HUES64 (cell line): ENCODE measurements around the gene MMP15.
A peak's percentile ranks its signal among the peaks of the same experiment; 100 is the strongest.
"Not testable (repeated sequence)": the region's sequence is repeated elsewhere in the genome, so short reads cannot be mapped to it uniquely, and the experiment has no call there.

ENCODE experiments used
- H3K27ac ChIP-seq: 2 replicates; pipeline ENCODE4 v1.7.0; 2013; ENCODE audit warnings: low read depth, low read length, inconsistent platforms
- H3K27me3 ChIP-seq: 2 replicates; pipeline ENCODE4 v1.6.1; 2013; ENCODE audit warnings: mild to moderate bottlenecking, low read length; ENCODE audit not compliant: insufficient read depth
- H3K36me3 ChIP-seq: 2 replicates; pipeline ENCODE4 v1.6.1; 2013; ENCODE audit warnings: mild to moderate bottlenecking, low read length; ENCODE audit not compliant: insufficient read depth
- H3K4me1 ChIP-seq: 2 replicates; pipeline ENCODE4 v1.6.1; 2013; ENCODE audit warnings: mild to moderate bottlenecking, low read length, moderate library complexity; ENCODE audit not compliant: insufficient read depth
- H3K4me3 ChIP-seq: 2 replicates; pipeline ENCODE4 v1.5.1; 2013; ENCODE audit warnings: mild to moderate bottlenecking, low read length, moderate library complexity
- H3K9ac ChIP-seq: 2 replicates; pipeline ENCODE4 v1.6.1; 2013; ENCODE audit warnings: mild to moderate bottlenecking, low read depth, low read length
- H3K9me3 ChIP-seq: 2 replicates; pipeline ENCODE4 v1.6.1; 2013; ENCODE audit warnings: low read depth, low read length; ENCODE audit not compliant: insufficient read depth
- WGBS: fragments of 150-250, 120-280 bp; methylation state at CpG from one replicate; pipeline ENCODE4 v1.1.7; 2013; ENCODE audit warnings: missing lambda C conversion rate; 5-methylcytosine and 5-hydroxymethylcytosine counted together

The MMP15 gene

GRCh38 chr16:58002416-58002800, 23.1 kb upstream of the MMP15 start:
- peaks cover 32% of the 10 kb centered on the region for H3K36me3 ChIP-seq
- H3K27me3 ChIP-seq: peaks cover 5% of the 10 kb centered on the region; the same call in 1 of the 2 replicates
- no peak overlapping the region for H3K4me3 ChIP-seq
- H3K9me3 ChIP-seq: no peaks in the 10 kb centered on the region
- H3K27ac ChIP-seq: no peak overlapping the region
- 95% methylated on average over 9 of the region's 9 CpGs for WGBS
- no peak overlapping the region for H3K9ac ChIP-seq
- peaks cover 8% of the 10 kb centered on the region; the same call in 1 of the 2 replicates for H3K4me1 ChIP-seq

DNA sequence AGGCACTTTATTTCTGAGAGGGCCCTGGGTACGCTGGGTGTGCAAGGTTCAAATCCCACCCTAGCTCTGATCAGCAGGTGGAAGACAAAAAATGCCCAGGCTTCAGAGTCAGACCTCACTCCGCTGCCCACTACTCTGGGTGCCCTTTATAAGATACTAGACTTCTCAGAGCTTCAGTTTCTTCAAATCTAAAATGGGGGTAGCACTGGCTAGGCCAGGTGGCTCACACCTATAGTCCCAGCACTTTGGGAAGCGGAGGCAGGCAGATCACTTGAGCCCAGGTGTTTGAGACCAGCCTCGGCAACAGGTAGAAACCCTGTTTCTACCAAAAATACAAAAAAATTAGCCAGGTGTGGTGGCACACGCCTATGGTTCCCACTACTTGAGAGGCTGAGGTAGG, 22.6 kb upstream of the MMP15 start:
- peaks cover 32% of the 10 kb centered on the region for H3K36me3 ChIP-seq
- peaks cover 8% of the 10 kb centered on the region; the same call in 1 of the 2 replicates for H3K4me1 ChIP-seq
- no peak overlapping the region for H3K27ac ChIP-seq
- H3K9me3 ChIP-seq: no peaks in the 10 kb centered on the region
- no peak overlapping the region for H3K9ac ChIP-seq
- peaks cover 5% of the 10 kb centered on the region; the same call in 1 of the 2 replicates for H3K27me3 ChIP-seq
- 93% methylated on average over 5 of the region's 5 CpGs for WGBS
- no peak overlapping the region for H3K4me3 ChIP-seq

- 93% methylated on average over 12 of the region's 12 CpGs for WGBS
- not testable (repeated sequence) for H3K9me3 ChIP-seq, H3K4me1 ChIP-seq, H3K4me3 ChIP-seq, H3K27me3 ChIP-seq, H3K9ac ChIP-seq, H3K27ac ChIP-seq
- H3K36me3 ChIP-seq: peaks cover 33% of the 10 kb centered on the region
These were observed 20.8 kb upstream of the MMP15 start for GRCh38 chr16:58004736-58005135.

DNA sequence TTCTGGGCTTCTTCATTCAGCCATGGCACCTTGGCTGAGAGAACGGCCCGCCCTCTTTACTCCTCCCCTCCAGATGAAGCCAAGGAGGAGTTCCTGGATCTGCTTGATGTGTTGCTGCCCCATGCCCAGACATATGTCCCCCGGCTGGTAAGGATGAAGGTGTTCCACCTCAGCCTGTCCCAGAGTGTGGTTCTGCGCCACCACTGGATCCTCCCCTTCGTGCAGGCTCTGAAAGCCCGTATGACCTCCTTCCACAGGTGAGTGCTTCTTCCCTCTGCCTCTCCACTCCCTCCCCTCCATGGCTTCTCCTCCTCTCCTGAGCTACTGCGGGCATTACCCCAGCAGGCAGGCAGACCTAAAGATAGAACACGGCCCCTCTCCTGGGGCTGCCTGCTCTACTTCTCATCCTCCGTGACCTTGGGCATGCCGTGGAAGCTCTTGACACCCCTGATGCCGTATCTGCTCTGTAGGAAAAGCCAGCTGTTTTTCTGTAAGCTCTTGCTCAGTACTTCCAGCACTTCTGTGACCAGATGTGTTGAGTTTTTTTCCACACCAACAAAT, 15.6 kb upstream of the MMP15 start:
- Histone ChIP-seq H3K9me3 (no peaks in the 10 kb centered on the region), H3K27ac (peak overlapping the region; percentile 58; the same call in 1 of the 2 replicates), H3K4me1 (peaks cover 29% of the 10 kb centered on the region; the same call in 1 of the 2 replicates), H3K36me3 (peaks cover 44% of the 10 kb centered on the region), H3K4me3 (no peak overlapping the region), H3K27me3 (no peaks in the 10 kb centered on the region), H3K9ac (no peak overlapping the region)
- 81% methylated on average over 11 of the region's 11 CpGs for WGBS

DNA sequence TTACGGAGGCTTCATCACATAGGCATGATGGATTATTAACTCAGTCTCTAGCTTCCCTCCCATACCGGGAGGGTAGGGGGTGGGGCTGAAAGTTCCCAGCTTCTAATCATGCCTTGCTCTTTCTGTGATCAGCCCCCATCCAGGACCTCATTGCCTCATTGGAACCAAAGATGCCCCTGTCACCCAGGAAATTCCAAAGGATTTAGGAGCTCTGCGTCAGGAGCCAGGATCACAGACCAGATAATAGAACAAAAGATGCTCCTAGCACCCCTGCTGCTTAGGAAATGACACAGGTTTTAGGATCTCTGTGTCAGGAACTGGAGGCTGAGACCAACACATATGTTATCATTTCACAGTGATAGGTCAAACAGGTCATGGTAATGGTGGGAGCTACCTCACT, 14.7 kb upstream of the MMP15 start:
- Histone ChIP-seq H3K27ac (peak overlapping the region; percentile 58; the same call in 1 of the 2 replicates), H3K27me3 (no peaks in the 10 kb centered on the region), H3K4me1 (peaks cover 29% of the 10 kb centered on the region; the same call in 1 of the 2 replicates), H3K36me3 (peaks cover 38% of the 10 kb centered on the region), H3K9ac (no peak overlapping the region), H3K9me3 (no peaks in the 10 kb centered on the region), H3K4me3 (no peak overlapping the region)
- 26% methylated on average over 1 of the region's 3 CpGs for WGBS

DNA sequence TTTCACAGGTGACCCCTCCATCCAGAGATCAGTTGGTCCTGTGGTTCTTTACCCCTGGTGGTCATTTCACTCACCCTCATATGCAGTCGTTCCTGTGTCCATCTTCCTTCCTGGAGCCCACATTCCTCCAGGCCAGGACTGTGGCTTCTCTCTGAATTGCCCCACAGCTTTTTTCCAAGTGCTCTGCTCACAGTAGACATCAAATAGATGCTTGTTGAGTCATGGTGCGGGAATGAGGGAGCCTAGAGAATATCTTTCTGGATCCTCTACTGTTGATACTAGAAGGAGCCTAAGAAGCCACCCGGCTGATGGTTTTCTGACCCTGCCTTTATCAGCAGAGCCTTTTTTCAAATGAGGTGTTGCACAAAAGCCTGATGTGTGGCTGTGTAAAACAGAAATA, 13.9 kb upstream of the MMP15 start:
- Histone ChIP-seq H3K4me3 (no peak overlapping the region), H3K9ac (no peak overlapping the region), H3K9me3 (no peaks in the 10 kb centered on the region), H3K36me3 (peaks cover 33% of the 10 kb centered on the region), H3K4me1 (peaks cover 29% of the 10 kb centered on the region; the same call in 1 of the 2 replicates), H3K27me3 (no peaks in the 10 kb centered on the region), H3K27ac (peak overlapping the region; percentile 53; the same call in 1 of the 2 replicates)
- 71% methylated on average over 3 of the region's 3 CpGs for WGBS

DNA sequence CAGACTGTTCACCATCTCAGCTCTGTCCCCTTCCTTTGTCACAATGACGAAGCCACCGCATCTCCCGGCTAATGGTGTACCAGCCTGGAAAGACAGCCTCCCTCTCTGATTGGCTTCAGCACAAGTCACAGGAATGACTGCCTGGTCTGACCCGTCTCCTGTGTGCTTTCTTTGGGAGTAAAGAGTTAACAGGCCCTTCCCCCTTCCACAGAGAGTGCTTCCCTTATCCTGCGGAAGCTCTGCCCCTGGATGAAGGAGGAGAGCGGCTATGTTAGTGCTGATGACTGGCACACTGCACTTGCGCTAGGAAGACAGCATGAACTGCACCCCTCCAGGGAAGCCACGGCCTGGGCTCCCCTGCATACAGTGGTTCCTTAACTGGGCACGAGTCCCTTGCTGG, 13.1 kb upstream of the MMP15 start:
- WGBS: 61% methylated on average over 9 of the region's 9 CpGs
- Histone ChIP-seq H3K4me3 (no peak overlapping the region), H3K27me3 (no peaks in the 10 kb centered on the region), H3K27ac (peak overlapping the region; percentile 28), H3K9ac (no peak overlapping the region), H3K4me1 (peaks cover 29% of the 10 kb centered on the region; the same call in 1 of the 2 replicates), H3K36me3 (peaks cover 36% of the 10 kb centered on the region), H3K9me3 (no peaks in the 10 kb centered on the region)

DNA sequence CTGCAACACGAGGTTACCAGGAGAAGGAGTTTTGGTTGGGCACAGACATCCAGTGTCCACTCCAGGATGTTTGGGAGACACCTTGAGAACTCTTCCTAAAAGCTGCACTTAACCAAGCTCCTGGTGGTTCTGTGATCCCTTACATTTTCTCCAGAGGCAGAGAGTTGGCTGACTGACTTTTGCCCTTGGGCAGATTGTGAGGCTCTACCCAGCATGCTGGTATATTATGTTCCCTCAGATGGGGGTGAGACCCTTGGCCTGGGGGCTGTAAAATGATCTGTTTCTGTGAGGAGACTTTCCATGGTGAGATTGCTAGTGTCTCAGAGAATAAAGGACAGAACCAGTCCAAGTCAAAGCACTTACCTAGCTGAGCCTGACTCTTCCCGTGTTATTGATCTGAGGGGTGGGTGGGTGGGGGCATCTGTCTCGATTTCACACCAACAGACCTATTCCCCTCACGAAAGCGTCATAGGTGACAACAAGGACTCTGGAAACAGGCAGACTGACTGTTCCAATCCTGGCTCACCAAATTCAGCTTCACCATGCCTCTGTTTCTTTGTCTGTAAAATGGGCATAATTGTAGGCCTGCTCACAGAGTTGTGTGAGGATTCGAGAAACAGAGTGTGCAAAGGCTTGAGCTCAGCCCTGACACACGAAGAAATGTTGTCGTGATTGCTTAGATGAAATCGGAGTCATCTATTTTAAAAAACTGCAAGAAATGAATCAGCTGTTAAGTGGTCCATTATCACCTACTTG, 12.2 kb upstream of the MMP15 start:
- 89% methylated on average over 8 of the region's 9 CpGs for WGBS
- Histone ChIP-seq H3K36me3 (peaks cover 41% of the 10 kb centered on the region), H3K4me1 (peaks cover 29% of the 10 kb centered on the region; the same call in 1 of the 2 replicates), H3K27me3 (no peaks in the 10 kb centered on the region), H3K4me3 (no peak overlapping the region), H3K9ac (no peak overlapping the region), H3K27ac (no peak overlapping the region; the same call in 1 of the 2 replicates), H3K9me3 (no peaks in the 10 kb centered on the region)

GRCh38 chr16:58016840-58017446, 8.6 kb upstream of the MMP15 start:
- no peak overlapping the region for H3K4me3 ChIP-seq
- no peak overlapping the region for H3K9ac ChIP-seq
- peaks cover 21% of the 10 kb centered on the region for H3K36me3 ChIP-seq
- H3K4me1 ChIP-seq: peaks cover 12% of the 10 kb centered on the region; the same call in 1 of the 2 replicates
- 73% methylated on average over 12 of the region's 12 CpGs for WGBS
- H3K9me3 ChIP-seq: no peaks in the 10 kb centered on the region
- H3K27ac ChIP-seq: no peak overlapping the region
- no peaks in the 10 kb centered on the region for H3K27me3 ChIP-seq

GRCh38 chr16:58018803-58019202, 6.8 kb upstream of the MMP15 start:
- peaks cover 6% of the 10 kb centered on the region; the same call in 1 of the 2 replicates for H3K27me3 ChIP-seq
- H3K9me3 ChIP-seq: no peaks in the 10 kb centered on the region
- H3K4me1 ChIP-seq: peaks cover 15% of the 10 kb centered on the region
- peaks cover 10% of the 10 kb centered on the region; the same call in 1 of the 2 replicates for H3K36me3 ChIP-seq
- WGBS: 80% methylated on average over 7 of the region's 7 CpGs
- H3K27ac ChIP-seq: no peak overlapping the region
- no peak overlapping the region for H3K9ac ChIP-seq
- H3K4me3 ChIP-seq: no peak overlapping the region
